Stimulated activated CD4-positive, alpha-beta T cell treated with anti-CD3 and anti-CD28 coated beads, Interleukin-1b, Interleukin-23, amount 100 ng/mL, for 48 hours (primary cell): ENCODE results near the gene DCANP1.

Experiments used
- DNase-seq: peaks from one replicate; pipeline ENCODE4 v3.0.0-alpha.2; 2020

Gene DCANP1

DNA sequence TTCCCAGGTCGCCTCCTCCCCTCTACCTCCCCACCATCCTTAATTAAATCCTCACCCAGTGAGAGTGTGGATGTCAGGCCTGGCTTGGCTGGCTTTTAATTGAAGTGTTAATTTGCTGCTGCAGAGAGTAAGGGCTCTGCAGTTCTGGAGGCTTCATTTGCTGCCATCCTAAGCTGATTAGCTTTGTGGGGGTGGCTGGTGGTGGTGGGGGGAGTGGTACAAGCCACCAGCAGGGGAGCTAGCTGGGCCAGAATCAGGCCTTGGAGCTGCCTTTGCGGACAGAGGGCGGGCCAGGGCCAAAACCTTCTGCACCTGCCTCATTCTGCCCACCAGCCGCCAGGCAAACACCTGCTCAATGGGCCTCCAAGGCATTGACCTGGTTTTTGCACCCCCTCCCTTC is 31.8 kb upstream of the DCANP1 start:
- DNase-seq = no peak

DNA sequence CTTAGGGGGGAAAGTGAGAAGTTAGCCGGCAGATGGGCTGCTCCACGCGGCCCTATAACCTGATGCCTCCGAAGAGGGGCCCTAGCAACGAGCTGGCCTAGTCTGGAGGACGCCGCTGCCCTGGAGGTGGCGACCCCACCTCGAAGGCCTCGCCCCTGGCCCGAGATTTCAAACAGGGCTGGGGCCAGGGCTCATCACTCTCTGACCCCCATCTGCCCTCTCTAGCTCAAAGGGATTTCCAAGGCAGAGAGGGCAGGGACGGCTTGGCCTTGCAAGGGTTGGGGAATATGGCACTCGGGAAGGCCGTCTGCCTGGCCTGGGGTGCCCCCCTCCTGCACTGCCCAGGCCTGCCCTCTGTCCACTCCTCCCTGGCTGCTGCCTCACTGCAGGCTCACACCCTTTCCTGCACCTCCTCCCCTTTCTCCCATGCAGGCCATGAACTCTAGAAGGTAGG is 30.5 kb upstream of the DCANP1 start:
- no peak for DNase-seq

DNA sequence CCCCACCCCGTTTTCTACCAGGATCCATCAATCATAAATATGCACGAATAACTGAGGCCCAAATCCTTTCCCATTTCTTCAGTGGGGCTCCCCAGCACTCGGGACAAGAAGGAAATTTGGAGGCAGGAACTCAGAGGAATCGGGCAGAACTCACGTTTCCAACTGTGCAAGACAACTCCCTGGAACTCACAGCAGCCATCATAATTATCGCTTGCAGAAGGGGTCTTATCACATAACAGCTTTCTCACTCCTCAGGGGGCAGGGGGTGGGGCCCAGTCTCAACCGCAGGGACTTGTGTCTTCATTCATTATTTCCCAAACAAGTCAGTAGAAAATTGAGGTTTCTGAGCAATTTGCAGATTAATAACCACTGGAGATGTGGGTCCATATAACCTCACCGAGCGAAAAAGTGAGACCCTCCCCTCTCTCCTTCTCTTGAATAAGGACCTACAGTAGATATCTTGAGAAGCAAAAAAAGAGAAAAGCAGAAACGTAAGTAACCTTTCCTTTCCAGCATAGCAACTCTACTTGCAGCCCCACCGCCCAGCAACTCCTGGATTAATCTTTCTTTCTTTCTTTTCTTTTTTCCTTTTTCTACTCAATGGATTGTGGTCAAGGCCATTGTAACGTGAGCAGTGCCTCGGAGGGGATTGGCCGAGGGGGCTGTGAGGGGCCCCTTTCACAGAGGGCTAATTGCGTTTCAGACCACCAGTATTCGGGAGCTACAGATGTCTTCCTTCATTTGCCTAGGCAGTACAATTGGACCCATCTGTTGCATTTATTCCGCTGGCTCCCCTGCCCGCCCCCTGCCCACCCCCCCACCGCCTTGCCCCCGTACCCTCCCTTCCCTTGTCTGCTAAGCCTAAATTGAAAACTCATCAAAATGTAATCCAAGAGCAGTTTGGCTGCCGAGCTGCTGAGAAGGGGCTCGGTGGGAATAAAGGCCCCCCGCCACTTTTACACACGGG is 29.8 kb upstream of the DCANP1 start:
- no peak for DNase-seq

- DNase-seq = no peak
These were observed 27.0 kb upstream of the DCANP1 start for GRCh38 chr5:135473956-135474670.

DNA sequence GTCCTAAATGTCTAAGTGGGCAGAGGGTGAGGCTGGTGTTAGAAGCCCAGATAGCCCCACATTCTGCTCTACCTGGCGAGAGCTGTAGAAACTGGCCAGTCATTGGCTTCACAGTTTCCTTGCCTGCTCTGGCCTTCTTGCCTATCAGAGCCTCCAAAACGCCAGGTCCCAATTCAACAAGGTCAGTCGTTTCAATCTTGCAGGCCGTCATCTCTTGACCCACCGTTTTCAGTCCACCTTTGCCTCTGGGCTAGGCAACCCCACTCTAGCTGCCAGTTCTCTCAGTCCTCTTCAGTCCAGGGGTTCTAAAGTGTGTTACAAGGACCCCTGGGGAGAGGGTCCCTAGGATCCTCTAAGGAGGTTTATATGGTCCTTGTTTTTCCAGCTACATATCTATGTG is 25.0 kb upstream of the DCANP1 start:
- DNase-seq = no peak

GRCh38 chr5:135471726-135472125 is 24.6 kb upstream of the DCANP1 start:
- no peak for DNase-seq

DNA sequence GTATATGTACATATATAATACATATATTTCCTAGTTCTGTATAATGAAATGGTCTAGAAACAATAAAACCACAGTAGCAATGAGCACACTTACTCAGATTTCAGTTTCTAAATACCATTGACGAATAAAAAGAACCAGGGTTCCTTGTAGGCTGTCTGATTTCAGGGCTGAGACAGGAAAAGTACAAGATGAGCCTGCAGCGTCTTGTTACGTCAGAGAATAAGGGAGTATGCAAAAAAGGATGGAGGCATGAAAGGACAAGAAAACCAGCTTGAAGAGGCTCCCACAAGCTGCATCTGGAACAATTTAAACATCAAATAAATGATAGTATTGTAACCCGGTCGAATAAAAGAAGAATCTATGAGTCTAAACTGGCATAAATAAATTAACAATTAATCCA is 22.8 kb upstream of the DCANP1 start:
- DNase-seq = no peak

DNA sequence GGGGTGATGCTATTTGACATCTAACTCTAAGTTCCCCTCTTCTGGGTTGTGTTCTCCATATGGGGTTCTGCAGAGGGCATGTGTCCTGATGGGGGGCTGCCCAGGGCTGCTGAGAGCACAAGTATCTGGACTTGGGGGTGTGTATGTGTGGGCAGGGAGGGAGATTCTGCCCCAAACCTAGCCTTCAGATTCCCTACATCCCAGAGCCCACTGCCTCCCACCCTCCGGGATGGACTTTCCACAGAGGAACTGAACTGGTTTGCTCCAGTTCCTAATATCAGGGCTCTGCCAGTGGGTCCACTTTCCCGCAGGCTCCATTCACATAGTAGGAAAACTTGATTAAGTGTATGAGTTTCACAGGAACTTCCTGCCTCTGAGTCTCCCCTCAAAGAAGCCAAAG is 21.4 kb upstream of the DCANP1 start:
- no peak for DNase-seq

- no peak for DNase-seq
These were observed 20.8 kb upstream of the DCANP1 start for GRCh38 chr5:135467871-135468485.

DNA sequence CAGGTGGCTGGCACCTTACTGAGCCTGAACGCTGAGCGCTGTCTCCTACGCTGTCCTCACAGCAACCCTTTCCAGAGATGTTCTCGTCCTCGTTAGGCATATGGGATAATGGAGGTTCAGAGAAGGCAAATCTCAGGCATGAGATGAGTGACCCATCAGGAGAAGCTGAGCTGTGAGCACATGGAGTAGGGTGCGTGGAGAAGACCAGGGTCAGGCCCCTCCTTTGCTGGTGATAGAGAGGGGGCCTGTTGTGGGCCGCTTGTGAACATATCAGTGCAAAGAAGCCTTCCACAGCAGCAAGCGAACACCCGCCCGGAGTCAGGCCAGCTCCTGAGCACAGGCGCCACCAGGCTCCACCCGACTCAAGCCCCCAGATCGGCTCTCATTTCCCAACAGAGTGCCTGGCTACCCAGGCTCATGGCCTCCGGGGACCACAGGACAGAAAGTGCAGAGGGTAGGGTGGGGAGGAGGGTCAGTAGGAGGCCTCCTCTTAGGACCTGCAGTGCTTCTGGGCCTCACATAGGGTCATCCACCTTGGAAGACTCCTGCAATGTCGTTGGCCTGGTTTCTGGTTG is 20.0 kb upstream of the DCANP1 start:
- DNase-seq = no peak

GRCh38 chr5:135466178-135467050 is 19.3 kb upstream of the DCANP1 start:
- peak; percentile 74 for DNase-seq

DNA sequence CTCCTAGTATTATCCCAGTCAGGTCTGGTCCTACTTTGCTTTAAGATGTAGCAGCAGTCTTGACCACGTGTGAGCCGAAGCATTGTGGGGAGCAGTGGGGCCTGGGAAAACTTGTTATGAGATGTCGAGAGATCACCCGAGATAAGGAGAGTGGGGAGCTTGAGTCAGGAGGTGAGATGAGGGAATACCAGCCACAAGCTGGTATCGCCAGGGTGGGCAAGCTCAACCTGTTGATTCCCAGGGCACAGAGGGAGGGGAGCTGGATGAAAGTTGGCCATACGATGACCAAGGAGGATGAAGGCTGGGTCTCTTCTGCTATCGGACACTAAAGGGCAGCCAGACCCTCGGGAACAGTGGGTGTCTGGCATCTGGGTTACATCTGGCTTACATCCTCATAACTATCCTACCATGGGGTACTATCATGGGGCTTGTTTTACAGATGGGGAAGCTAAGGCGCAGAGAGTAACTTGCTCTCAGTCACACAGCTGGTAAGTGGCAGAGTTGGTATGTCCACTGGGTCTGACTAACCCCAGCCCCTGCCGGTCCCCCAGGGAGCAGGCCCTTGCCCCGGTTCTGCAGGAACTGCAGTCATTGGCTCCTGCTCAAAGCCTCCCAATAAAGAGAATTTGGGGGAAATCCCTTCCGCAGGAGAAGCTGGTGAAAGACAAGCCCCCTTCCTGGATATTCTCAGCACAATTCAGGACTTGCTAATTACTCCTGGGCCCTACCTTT is 18.4 kb upstream of the DCANP1 start:
- DNase-seq = no peak

DNA sequence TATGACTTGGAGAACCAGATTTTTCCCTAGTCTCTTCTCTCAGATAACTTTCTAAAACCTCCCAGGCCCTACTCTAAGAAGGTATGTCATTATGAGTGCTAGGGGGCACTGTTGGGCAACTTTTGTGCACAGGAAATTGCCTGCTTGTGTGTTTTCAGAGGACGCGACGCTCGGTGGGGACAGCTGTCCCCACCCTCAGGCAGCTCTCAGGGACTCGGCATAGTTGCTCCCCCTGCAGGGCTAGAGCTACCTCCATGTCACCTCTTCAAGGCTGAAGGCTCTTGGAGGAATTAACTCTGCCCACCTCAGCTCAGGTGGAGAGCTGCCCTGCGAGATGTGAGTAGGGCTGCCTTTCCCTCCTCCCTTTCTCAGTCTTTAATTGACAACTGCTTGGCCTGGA is 15.2 kb upstream of the DCANP1 start:
- DNase-seq = peak; percentile 53

- DNase-seq = no peak
These were observed 14.5 kb upstream of the DCANP1 start for GRCh38 chr5:135461481-135462151.

DNA sequence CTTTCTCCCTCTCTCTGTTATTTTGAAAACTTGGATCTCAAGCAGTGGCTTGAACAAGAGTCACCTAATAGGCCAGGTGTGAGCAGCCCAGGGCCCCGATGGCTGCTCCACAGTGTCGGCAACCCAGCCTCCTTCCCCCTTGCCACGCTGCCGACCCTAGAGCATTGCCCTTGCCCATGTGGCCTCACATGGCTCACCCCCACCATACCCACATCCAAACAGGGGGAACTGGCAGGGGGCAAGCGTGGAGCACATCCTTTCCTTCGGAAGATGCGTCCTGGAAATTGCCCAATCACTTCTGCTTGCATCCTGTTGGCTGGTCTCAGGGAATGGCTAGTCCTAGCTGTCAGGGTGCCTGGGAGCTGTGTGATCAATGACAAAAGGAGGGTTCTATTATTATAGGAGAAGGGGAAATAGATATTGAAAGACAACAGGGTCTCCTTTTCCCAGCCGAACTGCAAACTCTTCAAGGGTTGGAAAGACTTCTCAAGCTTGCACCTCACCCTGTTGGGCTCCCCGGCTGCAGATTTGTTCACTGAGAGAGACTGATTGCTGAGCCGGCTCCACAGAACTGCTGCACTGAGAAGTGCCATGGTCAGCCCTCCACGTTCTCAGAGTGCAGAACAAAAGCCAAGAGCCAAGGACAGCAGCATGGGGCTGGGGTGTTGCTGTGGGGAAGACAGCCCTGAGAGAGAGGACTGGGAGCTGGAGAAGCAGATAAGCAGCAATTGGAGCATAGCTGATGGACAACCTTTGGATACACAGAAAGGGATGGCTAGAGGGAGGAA is 13.3 kb upstream of the DCANP1 start:
- no peak for DNase-seq

DNA sequence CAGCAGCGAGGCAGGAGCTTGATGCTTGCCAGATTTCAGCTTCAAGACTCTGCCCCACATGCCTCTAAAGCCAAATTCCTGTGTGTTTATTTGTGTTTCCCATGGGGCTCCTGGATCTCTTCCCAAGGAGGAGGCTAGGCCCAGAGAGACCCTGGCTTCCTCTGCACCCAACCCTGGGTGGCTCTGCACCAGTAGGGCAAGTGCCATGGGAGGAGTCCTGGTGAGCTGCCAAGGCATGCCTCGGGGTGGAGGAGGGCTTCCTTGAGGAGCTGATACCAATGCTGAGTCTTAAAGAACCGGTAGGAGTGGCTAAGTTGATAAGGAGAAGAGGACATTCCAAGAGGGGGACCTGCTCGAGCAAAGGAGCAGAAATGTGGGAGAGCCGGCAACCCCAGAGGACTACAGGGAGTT is 11.8 kb upstream of the DCANP1 start:
- DNase-seq = no peak

GRCh38 chr5:135458356-135458755 is 11.2 kb upstream of the DCANP1 start:
- DNase-seq = no peak

- DNase-seq = peak; percentile 51
These were observed 10.4 kb upstream of the DCANP1 start for GRCh38 chr5:135457424-135458071.
